ENCODE data around the gene CCSER2.
A peak's percentile ranks its signal among the peaks of the same experiment; 100 is the strongest.

DNA sequence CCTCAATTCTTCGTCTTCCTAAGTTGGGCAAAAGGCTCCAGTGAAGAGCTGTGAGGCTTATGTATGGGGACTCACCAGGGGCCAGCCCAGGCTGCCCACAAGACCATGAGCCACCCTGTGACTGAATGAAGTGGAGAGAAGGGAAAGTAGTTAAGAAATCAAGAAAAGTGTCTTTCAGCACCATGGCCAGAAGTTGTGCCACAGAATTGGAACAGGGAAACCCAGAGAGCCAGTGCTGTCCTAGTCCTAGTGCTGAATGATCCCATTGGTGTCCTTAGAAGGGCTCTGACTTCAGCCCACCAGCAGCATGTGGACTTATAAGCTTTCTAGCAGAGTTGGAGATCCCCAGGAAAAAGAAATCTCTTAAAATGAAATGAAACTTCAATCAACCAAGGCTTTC is 37.0 kb upstream of the CCSER2 start:
- TF ChIP-seq POLR2AphosphoS5 (IDR thresholded peaks at IDR 0.05; ENCODE audit: low read depth, low read length), result no peak
- TF ChIP-seq, protein P1, sequence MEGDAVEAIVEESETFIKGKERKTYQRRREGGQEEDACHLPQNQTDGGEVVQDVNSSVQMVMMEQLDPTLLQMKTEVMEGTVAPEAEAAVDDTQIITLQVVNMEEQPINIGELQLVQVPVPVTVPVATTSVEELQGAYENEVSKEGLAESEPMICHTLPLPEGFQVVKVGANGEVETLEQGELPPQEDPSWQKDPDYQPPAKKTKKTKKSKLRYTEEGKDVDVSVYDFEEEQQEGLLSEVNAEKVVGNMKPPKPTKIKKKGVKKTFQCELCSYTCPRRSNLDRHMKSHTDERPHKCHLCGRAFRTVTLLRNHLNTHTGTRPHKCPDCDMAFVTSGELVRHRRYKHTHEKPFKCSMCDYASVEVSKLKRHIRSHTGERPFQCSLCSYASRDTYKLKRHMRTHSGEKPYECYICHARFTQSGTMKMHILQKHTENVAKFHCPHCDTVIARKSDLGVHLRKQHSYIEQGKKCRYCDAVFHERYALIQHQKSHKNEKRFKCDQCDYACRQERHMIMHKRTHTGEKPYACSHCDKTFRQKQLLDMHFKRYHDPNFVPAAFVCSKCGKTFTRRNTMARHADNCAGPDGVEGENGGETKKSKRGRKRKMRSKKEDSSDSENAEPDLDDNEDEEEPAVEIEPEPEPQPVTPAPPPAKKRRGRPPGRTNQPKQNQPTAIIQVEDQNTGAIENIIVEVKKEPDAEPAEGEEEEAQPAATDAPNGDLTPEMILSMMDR (IDR thresholded peaks at IDR 0.05), result no peak
- TF ChIP-seq FOXM1 (IDR thresholded peaks at IDR 0.05; ENCODE audit: low read depth), result no peak
- TF ChIP-seq, protein P2, sequence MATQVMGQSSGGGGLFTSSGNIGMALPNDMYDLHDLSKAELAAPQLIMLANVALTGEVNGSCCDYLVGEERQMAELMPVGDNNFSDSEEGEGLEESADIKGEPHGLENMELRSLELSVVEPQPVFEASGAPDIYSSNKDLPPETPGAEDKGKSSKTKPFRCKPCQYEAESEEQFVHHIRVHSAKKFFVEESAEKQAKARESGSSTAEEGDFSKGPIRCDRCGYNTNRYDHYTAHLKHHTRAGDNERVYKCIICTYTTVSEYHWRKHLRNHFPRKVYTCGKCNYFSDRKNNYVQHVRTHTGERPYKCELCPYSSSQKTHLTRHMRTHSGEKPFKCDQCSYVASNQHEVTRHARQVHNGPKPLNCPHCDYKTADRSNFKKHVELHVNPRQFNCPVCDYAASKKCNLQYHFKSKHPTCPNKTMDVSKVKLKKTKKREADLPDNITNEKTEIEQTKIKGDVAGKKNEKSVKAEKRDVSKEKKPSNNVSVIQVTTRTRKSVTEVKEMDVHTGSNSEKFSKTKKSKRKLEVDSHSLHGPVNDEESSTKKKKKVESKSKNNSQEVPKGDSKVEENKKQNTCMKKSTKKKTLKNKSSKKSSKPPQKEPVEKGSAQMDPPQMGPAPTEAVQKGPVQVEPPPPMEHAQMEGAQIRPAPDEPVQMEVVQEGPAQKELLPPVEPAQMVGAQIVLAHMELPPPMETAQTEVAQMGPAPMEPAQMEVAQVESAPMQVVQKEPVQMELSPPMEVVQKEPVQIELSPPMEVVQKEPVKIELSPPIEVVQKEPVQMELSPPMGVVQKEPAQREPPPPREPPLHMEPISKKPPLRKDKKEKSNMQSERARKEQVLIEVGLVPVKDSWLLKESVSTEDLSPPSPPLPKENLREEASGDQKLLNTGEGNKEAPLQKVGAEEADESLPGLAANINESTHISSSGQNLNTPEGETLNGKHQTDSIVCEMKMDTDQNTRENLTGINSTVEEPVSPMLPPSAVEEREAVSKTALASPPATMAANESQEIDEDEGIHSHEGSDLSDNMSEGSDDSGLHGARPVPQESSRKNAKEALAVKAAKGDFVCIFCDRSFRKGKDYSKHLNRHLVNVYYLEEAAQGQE (IDR thresholded peaks at IDR 0.05; ENCODE audit: low read depth, low read length), result peak; percentile 100
- no peak for TF ChIP-seq NRF1 (IDR thresholded peaks at IDR 0.05; ENCODE audit: low read depth, low read length)
- TF ChIP-seq SIN3A (IDR thresholded peaks at IDR 0.05; ENCODE audit: borderline replicate concordance, low read depth, low read length), result no peak
- no peak for TF ChIP-seq YY1 (IDR thresholded peaks at IDR 0.05; ENCODE audit: low read depth)
- TF ChIP-seq RAD21 (IDR thresholded peaks at IDR 0.05; ENCODE audit: low read length), result no peak
- TF ChIP-seq FOSL2 (IDR thresholded peaks at IDR 0.05; ENCODE audit: borderline replicate concordance, low read depth), result no peak
- TF ChIP-seq, protein P3, sequence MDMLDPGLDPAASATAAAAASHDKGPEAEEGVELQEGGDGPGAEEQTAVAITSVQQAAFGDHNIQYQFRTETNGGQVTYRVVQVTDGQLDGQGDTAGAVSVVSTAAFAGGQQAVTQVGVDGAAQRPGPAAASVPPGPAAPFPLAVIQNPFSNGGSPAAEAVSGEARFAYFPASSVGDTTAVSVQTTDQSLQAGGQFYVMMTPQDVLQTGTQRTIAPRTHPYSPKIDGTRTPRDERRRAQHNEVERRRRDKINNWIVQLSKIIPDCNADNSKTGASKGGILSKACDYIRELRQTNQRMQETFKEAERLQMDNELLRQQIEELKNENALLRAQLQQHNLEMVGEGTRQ (IDR thresholded peaks at IDR 0.05; ENCODE audit: borderline replicate concordance, low read depth, low read length), result no peak
- no peak for TF ChIP-seq MEF2A (IDR thresholded peaks at IDR 0.05; ENCODE audit: borderline replicate concordance, low read depth)
- TF ChIP-seq, protein P4, sequence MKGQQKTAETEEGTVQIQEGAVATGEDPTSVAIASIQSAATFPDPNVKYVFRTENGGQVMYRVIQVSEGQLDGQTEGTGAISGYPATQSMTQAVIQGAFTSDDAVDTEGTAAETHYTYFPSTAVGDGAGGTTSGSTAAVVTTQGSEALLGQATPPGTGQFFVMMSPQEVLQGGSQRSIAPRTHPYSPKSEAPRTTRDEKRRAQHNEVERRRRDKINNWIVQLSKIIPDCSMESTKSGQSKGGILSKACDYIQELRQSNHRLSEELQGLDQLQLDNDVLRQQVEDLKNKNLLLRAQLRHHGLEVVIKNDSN (IDR thresholded peaks at IDR 0.05; ENCODE audit: borderline replicate concordance, low read depth), result no peak
- no peak for TF ChIP-seq SMC3 (IDR thresholded peaks at IDR 0.05; ENCODE audit: low read depth, low read length)

All from SK-N-SH (cell line).